DMS 273 (cell line): ENCODE measurements around the gene ENTPD8.

Experiments
- DNase-seq: peaks from one replicate; lab custom pipeline; 2025; ENCODE audit not compliant: unreplicated experiment; lab: John Stamatoyannopoulos, UW

ENTPD8 gene

GRCh38 chr9:137433349-137433915 is 7.7 kb downstream of the ENTPD8 start:
- no peak for DNase-seq

DNA sequence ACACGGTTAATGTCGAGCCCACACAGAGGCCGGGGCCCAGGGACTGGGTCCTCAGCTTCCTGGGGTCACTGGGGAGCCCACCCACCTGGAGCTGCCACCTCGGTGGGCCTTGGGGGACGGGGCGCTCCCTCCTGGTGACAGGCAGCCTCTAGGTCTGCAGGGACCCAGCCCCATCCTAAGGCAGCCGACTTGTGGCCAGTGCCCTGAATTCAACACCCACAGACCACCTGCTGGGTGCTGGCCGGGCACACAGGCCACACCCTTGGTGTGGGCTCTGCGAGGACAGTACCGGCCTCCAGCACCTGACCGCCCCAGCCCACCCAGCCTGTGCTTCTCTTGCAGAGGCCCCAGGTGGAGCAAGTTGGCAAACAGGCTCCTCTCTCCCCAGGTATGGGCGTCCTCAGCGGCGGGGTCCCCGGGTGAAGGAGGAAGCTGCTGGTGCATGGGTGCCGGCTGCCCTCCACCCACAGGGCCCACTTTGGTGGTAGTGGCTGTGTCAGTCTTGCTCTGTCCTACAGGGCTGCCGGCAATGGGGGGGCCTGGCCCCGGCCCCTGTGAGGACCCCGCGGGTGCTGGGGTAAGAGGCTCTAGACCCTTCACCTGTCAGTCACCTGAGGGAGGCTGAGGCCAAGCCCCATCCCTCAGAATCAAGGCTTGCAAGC is 8.3 kb downstream of the ENTPD8 start:
- no peak for DNase-seq

DNA sequence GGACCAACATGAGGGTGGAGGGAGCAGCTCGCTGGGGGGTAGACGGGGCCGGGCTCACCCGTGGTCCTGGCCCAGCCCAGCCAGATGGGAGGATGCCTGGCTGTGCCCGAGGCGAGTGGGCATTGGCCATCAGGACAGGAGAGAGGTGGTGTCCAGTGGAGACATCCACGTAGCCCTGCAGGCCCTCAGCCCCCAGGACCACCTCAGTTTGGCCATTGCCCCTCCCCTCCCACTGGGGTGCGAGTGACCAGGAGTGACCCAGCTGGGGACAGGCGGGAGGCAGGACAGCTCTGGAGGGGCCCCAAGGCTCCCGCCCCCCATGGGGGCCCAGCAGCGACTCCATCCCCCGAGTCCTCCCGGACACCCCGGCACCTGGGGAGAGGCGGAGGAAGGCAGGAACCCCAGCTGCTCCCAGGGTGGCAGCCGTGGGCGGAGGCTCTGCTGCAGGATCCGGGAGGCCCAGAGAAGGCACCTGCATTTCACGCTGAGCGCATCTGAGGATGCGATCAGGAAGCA is 9.7 kb downstream of the ENTPD8 start:
- DNase-seq = no peak

GRCh38 chr9:137430723-137431415 is 10.3 kb downstream of the ENTPD8 start:
- no peak for DNase-seq

GRCh38 chr9:137429974-137430722 is 11.0 kb downstream of the ENTPD8 start:
- peak; percentile 48 for DNase-seq

GRCh38 chr9:137429546-137429890 is 11.6 kb downstream of the ENTPD8 start:
- no peak for DNase-seq

DNA sequence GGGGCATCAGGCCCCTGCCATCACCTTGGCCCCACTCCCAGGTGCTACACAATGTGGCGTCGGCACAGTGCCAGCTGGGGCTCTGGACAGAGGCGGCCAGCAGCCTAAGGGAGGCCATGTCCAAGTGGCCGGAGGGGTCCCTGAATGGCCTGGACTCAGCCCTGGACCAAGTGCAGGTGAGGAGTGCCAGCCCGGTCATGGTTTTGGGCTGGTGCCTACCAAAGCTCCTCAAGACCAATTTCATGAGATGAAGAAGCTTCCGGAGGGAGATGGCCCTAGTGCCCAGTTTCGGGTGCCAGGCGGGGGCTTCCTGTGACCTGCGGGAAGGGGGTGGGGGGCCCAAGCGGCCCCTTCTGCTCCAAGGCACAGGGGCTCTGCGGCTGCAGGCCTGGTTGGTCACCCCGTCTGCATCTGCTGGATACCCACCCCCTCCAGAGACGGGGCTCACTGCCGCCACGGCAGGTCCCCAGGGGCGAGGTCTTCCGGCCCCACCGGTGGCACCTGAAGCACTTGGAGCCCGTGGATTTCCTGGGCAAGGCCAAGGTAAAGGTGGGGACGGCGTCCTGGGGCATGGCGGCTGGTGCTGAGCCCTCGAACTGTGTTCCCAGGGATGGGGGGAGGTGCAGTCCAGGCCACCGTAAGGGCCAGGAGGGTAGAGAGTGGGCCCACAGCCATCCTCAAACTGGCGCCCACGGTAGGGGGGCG is 12.2 kb downstream of the ENTPD8 start:
- DNase-seq = no peak

- no peak for DNase-seq
These were observed 12.9 kb downstream of the ENTPD8 start for GRCh38 chr9:137428311-137428630.

GRCh38 chr9:137427454-137428310 is 13.5 kb downstream of the ENTPD8 start:
- no peak for DNase-seq

DNA sequence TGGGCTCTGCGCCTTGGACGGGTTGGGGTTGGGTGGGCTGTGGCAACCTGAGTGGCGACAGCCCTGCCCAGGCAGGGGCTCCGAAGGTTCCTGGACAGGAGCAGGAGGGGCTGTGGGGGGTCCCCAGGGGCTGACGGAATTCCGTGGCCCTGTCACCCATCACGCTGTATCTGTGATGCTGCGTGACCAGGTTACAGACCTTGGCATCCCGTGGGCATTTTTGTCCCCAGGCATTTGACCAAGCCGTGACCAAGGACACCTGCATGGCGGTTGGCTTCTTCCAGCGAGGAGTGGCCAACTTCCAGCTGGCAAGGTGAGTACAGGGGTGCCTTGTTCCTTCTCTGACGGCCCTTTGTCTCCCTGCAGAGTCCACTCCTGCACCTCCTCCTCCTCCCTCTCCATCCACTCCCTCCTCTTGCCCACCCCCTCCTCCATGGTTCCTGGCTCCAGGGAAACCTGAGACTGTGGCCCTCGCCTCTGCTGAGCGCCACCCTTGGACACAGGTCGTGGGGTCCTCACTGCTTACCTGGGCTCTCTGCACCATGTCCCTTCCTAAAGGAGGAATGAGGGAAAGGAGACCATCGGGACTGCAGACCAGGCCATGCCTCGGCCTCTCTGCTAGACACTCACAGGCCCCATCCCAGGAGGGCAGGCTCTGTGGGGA is 15.0 kb downstream of the ENTPD8 start:
- DNase-seq = no peak

DNA sequence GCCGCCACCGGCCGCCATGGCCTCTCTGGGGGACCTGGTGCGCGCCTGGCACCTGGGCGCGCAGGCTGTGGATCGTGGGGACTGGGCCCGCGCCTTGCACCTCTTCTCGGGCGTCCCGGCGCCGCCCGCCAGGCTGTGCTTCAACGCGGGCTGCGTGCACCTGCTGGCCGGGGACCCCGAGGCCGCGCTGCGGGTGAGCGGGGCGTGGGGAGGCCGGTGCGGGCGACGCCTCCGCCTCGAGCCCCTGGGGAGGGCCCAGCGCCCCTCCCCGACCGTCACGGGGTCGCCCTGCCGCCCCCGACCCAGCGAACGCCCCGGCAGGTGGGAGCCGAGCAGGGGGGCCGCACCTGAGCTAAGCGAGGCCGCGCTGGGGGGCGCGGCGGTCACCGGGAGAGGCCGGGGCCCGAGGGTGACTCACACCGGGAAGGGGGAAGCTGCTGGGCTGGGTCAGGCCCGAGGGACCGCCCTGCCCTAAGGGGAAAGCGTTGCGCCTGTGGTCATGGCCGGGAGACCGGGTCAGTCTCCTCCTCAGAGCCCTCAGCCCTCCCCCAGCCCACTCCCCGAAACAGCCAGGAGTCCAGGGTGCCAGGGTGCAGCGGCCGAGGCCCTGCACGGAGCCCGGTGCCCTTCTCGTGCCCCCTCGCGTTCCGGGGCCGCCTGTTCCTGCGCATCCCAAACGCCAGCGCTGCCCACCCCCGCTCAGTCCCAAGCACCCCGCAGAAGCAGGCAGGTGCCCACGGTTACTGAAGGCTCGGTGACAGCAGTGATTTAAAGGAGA is 17.5 kb downstream of the ENTPD8 start:
- no peak for DNase-seq

- DNase-seq = peak; percentile 97
These were observed 18.3 kb downstream of the ENTPD8 start, which contains the start of the genes EXD3 and NOXA1 for GRCh38 chr9:137422604-137423513. Gene EXD3, minus strand, starts transcription at chr9:137423162. Its CDS starts 27,805 bp downstream, at chr9:137395357. Gene NOXA1, plus strand, starts transcription at chr9:137423393. Its CDS starts 137 bp downstream, at chr9:137423530.

DNA sequence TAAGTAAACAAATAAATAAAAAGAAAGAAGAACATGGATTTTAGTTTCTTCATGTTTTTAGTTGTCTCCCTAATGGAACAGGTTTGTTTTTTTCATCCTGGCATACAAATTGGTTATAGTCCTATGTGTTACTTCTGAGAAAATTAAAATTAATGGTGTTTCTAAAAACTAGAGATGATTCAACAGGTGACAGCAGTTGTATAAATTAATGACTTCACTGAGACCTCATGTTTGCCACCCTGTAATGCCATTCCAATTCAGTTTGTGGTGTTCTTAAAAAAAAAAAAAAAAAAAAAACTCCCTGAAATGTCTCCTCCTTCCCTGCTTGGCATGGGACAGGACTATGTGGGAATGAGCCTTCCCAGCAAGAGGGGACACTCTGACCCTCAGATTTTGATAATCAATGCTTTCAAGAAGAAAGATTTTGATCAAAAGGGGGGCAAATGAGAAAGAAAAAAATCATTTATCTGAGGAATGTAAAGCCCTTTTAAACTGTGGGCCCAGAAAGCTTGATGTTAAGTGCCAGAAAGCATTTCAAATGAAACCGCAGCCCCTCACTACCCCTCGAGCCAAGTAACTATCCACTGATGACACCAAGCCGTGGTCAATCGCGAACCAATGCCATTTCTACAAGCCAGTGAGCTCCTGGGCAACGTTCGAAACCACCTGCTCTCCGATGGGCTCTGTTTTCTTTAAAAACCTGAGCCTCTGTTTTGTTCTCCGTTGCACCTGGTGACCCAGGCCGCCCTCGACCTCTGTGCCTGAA is 19.1 kb downstream of the ENTPD8 start:
- DNase-seq = no peak

- DNase-seq = no peak
These were observed 23.8 kb downstream of the ENTPD8 start for GRCh38 chr9:137417161-137418021.

GRCh38 chr9:137416563-137417151 is 24.5 kb downstream of the ENTPD8 start:
- DNase-seq = no peak
